Measurements from ENCODE around the gene EMP1.

DNA sequence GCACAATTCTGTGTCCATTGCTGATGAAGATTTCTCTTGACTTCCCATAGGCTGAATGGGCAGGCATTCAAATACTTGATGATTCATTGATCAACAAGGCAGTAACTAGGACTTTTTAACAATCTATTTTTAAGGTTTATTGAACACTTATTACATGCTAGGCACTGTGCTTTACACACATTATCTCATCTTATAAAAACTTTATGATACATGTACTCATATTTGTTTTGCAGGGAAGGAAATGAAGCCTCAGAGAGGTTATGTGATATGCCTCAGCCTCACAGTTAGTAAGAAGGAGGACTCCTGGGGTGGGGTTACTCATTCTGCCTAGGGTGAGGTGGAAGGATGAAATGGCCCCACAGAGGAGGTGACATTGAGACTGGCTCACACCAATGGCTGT is 12.9 kb upstream of the EMP1 start:
- TF ChIP-seq POLR2A (IDR thresholded peaks at IDR 0.05; ENCODE audit: low read depth, low read length) (no peak), POLR2AphosphoS5 (IDR thresholded peaks at IDR 0.05; ENCODE audit: low read depth, low read length) (no peak), TAF1 (IDR thresholded peaks at IDR 0.05; ENCODE audit: low read depth, low read length) (no peak), SPI1 (IDR thresholded peaks at IDR 0.05; ENCODE audit: low read depth, low read length) (no peak)

Measured in GM12891 (cell line).